Ascending aorta (tissue), 2 donors: ENCODE data around the gene SLC15A3. TPM values are rescaled to one million over a fixed set of nuclear protein-coding genes. Genes with fewer than 3 reads are reported as not detected.

Source experiments
- DNase-seq, 2 donors: peaks; one replicate each; pipeline ENCODE4 v3.0.0-alpha.2; 2019; ENCODE audit warnings: low spot score in 2 of 2
- H3K27ac ChIP-seq, 2 donors: fragments of 200-600 bp; sonication (generic); one replicate each; pipeline ENCODE4 v1.5.1; 2016 to 2017; ENCODE audit warnings: mild to moderate bottlenecking in 1 of 2
- H3K27me3 ChIP-seq: fragments of 200-600 bp; sonication (generic); one replicate; pipeline ENCODE4 v1.5.1; 2017
- H3K36me3 ChIP-seq, 2 donors: fragments of 200-600 bp; sonication (generic); one replicate each; pipeline ENCODE4 v1.5.1; 2016
- H3K4me1 ChIP-seq, 2 donors: fragments of 200-600 bp; sonication (generic); one replicate each; pipeline ENCODE4 v1.5.1; 2016 to 2017; ENCODE audit warnings: mild to moderate bottlenecking in 1 of 2
- H3K4me3 ChIP-seq, 2 donors: fragments of 200-600 bp; sonication (generic); one replicate each; pipeline ENCODE4 v1.5.1; 2016 to 2017; ENCODE audit warnings: mild to moderate bottlenecking in 1 of 2
- H3K9me3 ChIP-seq, 2 donors: fragments of 200-600 bp; sonication (generic); one replicate each; pipeline ENCODE4 v1.5.1; 2016
- intact Hi-C: fragments of 100-400 bp; cut with DNase I; formaldehyde crosslinking; loops from one replicate; pipeline ENCODE4 v1.15.1; 2023
- total RNA-seq: library from RNA; depleted of rRNA; stranded (reverse); fragments of >200 nt; gene quantifications from one replicate; pipeline ENCODE4 v1.1.0, GENCODE V29; 2016
- TF ChIP-seq, protein P1 (sequence below), 3 experiments: fragments of 200-600 bp in 2 of 3; fragments of 450-650 bp in 1 of 3; sonication (generic) in 2 of 3; IDR thresholded peaks; one replicate each; pipeline ENCODE4 v1.5.1; 2016 to 2019; ENCODE audit warnings: antibody characterized with exemption in 3 of 3, mild to moderate bottlenecking in 1 of 3, moderate library complexity in 1 of 3

SLC15A3 gene
- total RNA-seq, 1 donor from 2014 or later: 27.1 TPM

- TF ChIP-seq, protein P1, sequence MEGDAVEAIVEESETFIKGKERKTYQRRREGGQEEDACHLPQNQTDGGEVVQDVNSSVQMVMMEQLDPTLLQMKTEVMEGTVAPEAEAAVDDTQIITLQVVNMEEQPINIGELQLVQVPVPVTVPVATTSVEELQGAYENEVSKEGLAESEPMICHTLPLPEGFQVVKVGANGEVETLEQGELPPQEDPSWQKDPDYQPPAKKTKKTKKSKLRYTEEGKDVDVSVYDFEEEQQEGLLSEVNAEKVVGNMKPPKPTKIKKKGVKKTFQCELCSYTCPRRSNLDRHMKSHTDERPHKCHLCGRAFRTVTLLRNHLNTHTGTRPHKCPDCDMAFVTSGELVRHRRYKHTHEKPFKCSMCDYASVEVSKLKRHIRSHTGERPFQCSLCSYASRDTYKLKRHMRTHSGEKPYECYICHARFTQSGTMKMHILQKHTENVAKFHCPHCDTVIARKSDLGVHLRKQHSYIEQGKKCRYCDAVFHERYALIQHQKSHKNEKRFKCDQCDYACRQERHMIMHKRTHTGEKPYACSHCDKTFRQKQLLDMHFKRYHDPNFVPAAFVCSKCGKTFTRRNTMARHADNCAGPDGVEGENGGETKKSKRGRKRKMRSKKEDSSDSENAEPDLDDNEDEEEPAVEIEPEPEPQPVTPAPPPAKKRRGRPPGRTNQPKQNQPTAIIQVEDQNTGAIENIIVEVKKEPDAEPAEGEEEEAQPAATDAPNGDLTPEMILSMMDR (IDR thresholded peaks at IDR 0.05): no peak
- Histone ChIP-seq H3K27me3 (no peaks in the 10 kb centered on the region), H3K4me1 (no peaks in the 10 kb centered on the region), H3K27ac (no peak overlapping the region), H3K9me3 (no peaks in the 10 kb centered on the region), H3K4me3 (no peak overlapping the region), H3K36me3 (peaks cover 20 to 33% of the 10 kb centered on the region in 2 donors)
- intact Hi-C loops: no loop called here
- DNase-seq: no peak
Observed at GRCh38 chr11:60936467-60937143, 15.4 kb downstream of the SLC15A3 start.

DNA sequence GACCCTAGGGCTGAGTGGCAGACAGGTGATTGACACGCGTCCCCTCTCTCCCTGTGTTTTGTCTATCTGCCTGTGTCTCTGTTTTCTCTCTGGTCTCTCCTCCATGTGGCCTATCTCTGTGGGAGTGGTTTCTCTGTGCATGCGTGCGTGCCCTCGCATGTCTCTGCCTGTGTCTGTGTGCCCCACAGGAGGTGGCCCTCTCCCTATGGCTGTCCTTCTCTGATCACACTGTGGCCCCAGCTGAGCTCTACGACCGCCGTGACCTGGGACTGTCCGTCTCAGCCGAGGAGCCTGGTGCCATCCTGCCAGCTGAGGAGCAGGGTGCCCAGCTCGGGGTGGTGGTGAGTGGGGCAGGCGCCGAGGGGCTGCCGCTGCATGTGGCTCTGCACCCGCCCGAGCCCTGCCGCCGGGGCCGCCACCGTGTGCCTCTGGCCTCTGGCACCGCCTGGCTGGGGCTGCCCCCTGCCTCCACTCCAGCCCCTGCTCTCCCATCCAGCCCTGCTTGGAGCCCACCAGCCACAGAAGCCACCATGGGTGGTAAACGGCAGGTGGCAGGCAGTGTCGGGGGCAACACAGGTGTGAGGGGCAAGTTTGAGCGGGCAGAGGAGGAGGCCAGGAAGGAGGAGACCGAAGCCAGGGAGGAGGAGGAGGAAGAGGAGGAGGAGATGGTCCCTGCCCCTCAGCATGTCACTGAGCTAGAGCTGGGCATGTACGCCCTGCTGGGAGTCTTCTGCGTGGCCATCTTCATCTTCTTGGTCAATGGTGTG lies 16.1 kb downstream of the SLC15A3 start:
- Histone ChIP-seq H3K36me3 (peaks cover 14 to 26% of the 10 kb centered on the region in 2 donors), H3K4me3 (no peak overlapping the region), H3K27ac (no peak overlapping the region), H3K4me1 (no peaks in the 10 kb centered on the region), H3K9me3 (no peaks in the 10 kb centered on the region), H3K27me3 (no peaks in the 10 kb centered on the region)
- DNase-seq: no peak
- intact Hi-C loops: no loop called here
- TF ChIP-seq, protein P1 (IDR thresholded peaks at IDR 0.05): no peak

- intact Hi-C loops: no loop called here
- H3K27ac ChIP-seq: no peak overlapping the region
- H3K9me3 ChIP-seq: no peaks in the 10 kb centered on the region
- DNase-seq: no peak
- H3K4me3 ChIP-seq: no peak overlapping the region
- H3K36me3 ChIP-seq: peaks cover 8 to 17% of the 10 kb centered on the region in 2 donors
- H3K27me3 ChIP-seq: no peaks in the 10 kb centered on the region
- no peaks in the 10 kb centered on the region for H3K4me1 ChIP-seq
- TF ChIP-seq, protein P1 (IDR thresholded peaks at IDR 0.05): no peak
Observed at GRCh38 chr11:60934790-60935605, 17.0 kb downstream of the SLC15A3 start.

DNA sequence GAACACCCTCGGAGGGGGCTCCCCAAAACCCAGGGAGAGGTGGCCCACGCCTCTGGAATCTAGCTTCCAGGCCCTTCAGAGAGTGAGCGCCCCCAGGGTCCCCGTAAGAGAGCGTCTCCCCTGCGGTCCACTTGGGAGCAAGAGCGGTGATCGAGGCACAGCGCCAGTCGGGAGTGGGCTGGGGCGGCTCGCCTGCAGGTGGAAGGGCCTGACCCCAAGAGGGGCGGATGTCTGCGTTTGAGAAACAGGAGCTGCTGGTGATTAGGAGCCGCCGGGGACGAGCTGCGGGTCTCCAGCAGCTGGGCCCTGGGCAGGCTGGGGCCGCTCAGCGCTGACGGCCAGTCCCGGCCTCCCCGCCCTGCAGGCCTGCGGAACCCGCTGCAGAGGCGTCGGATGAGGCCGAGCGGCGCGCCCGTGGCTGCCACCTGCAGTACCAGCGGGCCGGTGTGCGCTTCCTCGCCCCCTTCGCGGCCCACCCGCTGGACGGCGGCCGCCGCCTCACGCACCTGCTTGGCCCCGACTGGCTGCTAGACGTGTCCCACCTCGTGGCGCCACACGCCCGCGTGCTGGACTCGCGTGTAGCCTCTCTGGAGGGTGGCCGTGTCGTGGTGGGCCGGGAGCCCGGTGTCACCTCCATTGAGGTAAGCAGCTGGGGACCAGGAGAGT lies 17.7 kb downstream of the SLC15A3 start:
- peaks cover 5 to 14% of the 10 kb centered on the region in 2 donors for H3K36me3 ChIP-seq
- H3K4me1 ChIP-seq: no peaks in the 10 kb centered on the region
- no peak overlapping the region for H3K4me3 ChIP-seq
- no peak for DNase-seq
- no peak overlapping the region for H3K27ac ChIP-seq
- no peaks in the 10 kb centered on the region for H3K9me3 ChIP-seq
- H3K27me3 ChIP-seq: no peaks in the 10 kb centered on the region
- TF ChIP-seq, protein P1 (IDR thresholded peaks at IDR 0.05): no peak
- intact Hi-C loops: no loop called here

- Histone ChIP-seq H3K9me3 (no peaks in the 10 kb centered on the region), H3K27me3 (no peaks in the 10 kb centered on the region), H3K27ac (no peak overlapping the region), H3K4me3 (no peak overlapping the region), H3K4me1 (no peaks in the 10 kb centered on the region), H3K36me3 (peaks cover 0 to 7% of the 10 kb centered on the region in 2 donors)
- TF ChIP-seq, protein P1 (IDR thresholded peaks at IDR 0.05): no peak
- no peak for DNase-seq
- intact Hi-C loops: no loop called here
Observed at GRCh38 chr11:60933416-60934123, 18.4 kb downstream of the SLC15A3 start.
